Measurements from ENCODE around the gene FBLN7. TPM values are rescaled to one million over a fixed set of nuclear protein-coding genes. Genes with fewer than 3 reads are reported as not detected.

FBLN7 gene
- total and polyA plus RNA-seq, 4 donors = 0.77 to 7.0 (median 1.9) TPM

DNA sequence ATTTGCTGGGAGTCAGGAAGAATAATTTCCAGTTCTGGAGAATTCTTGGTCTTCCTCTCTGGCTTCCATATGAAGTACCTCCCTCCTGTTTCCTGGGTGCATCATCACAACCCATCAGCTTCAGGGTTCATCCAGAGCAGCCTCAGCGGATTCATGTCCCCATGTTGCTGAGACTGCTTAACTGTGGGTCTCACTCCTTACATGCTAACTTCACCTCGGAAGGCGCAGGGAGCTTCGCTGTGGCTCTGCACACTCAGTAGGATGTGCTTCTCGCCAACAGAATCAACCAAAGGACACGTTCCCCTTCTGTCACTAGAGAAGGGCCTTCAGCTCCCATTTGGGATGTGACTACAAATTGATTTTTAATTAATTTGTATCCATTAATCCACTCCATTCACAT, 24.2 kb downstream of the FBLN7 start:
- no peaks in the 10 kb centered on the region for H3K27me3 ChIP-seq (ENCODE audit: control insufficient read depth in 3 of 3, insufficient read depth in 3 of 3, low read length in 2 of 3)
- ATAC-seq (ENCODE audit: insufficient read depth, low FRiP score) = no peak
- no peak overlapping the region for H3K4me3 ChIP-seq
- 96% methylated on average over 6 of the region's 6 CpGs for WGBS, 2 donors
- H3K4me1 ChIP-seq (ENCODE audit: control insufficient read depth in 5 of 5, insufficient read depth in 5 of 5, low read length in 5 of 5) = no peaks in the 10 kb centered on the region
- no peaks in the 10 kb centered on the region for H3K36me3 ChIP-seq (ENCODE audit: control insufficient read depth in 4 of 4, insufficient read depth in 4 of 4, low read length in 4 of 4)
- H3K9me3 ChIP-seq (ENCODE audit: control insufficient read depth in 4 of 4, insufficient read depth in 3 of 4, low read length in 3 of 4) = no peaks in the 10 kb centered on the region
- TF ChIP-seq, protein P1, sequence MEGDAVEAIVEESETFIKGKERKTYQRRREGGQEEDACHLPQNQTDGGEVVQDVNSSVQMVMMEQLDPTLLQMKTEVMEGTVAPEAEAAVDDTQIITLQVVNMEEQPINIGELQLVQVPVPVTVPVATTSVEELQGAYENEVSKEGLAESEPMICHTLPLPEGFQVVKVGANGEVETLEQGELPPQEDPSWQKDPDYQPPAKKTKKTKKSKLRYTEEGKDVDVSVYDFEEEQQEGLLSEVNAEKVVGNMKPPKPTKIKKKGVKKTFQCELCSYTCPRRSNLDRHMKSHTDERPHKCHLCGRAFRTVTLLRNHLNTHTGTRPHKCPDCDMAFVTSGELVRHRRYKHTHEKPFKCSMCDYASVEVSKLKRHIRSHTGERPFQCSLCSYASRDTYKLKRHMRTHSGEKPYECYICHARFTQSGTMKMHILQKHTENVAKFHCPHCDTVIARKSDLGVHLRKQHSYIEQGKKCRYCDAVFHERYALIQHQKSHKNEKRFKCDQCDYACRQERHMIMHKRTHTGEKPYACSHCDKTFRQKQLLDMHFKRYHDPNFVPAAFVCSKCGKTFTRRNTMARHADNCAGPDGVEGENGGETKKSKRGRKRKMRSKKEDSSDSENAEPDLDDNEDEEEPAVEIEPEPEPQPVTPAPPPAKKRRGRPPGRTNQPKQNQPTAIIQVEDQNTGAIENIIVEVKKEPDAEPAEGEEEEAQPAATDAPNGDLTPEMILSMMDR (IDR thresholded peaks at IDR 0.05; ENCODE audit: control extremely low read depth, extremely low read depth) = no peak
- H3K9ac ChIP-seq (ENCODE audit: insufficient read depth in 1 of 2, low read length in 2 of 2) = no peak overlapping the region
- no peak overlapping the region for H3K27ac ChIP-seq (ENCODE audit: low read depth in 1 of 2, low read length in 1 of 2)
- DNase-seq = no peak

DNA sequence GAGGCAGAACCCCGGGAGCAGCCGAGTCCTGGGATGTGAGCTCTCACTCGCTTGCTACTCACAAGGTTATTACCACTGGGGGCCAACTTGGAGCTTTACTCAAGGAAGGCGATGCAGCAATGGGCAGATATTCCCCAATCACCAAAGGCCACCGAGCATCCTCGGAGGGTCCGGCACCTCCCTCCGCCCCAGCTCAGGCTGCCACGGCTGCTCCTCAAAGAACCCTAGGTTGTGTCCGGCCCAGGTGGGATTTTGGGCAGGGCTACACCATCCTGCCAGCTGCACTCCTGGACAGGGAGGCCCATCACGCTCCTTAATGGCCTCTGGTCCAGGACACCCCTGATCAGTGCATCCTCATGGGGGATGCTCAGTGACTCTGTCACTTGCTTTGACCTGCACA, 24.8 kb downstream of the FBLN7 start:
- H3K9ac ChIP-seq (ENCODE audit: insufficient read depth in 1 of 2, low read length in 2 of 2) = no peak overlapping the region
- no peak overlapping the region for H3K4me3 ChIP-seq
- 95% methylated on average over 11 of the region's 11 CpGs for WGBS, 2 donors
- no peaks in the 10 kb centered on the region for H3K9me3 ChIP-seq (ENCODE audit: control insufficient read depth in 4 of 4, insufficient read depth in 3 of 4, low read length in 3 of 4)
- H3K4me1 ChIP-seq (ENCODE audit: control insufficient read depth in 5 of 5, insufficient read depth in 5 of 5, low read length in 5 of 5) = no peaks in the 10 kb centered on the region
- H3K27ac ChIP-seq (ENCODE audit: low read depth in 1 of 2, low read length in 1 of 2) = no peak overlapping the region
- no peaks in the 10 kb centered on the region for H3K36me3 ChIP-seq (ENCODE audit: control insufficient read depth in 4 of 4, insufficient read depth in 4 of 4, low read length in 4 of 4)
- TF ChIP-seq, protein P1 (IDR thresholded peaks at IDR 0.05; ENCODE audit: control extremely low read depth, extremely low read depth) = no peak
- ATAC-seq (ENCODE audit: insufficient read depth, low FRiP score) (no peak), DNase-seq (no peak)
- no peaks in the 10 kb centered on the region for H3K27me3 ChIP-seq (ENCODE audit: control insufficient read depth in 3 of 3, insufficient read depth in 3 of 3, low read length in 2 of 3)

DNA sequence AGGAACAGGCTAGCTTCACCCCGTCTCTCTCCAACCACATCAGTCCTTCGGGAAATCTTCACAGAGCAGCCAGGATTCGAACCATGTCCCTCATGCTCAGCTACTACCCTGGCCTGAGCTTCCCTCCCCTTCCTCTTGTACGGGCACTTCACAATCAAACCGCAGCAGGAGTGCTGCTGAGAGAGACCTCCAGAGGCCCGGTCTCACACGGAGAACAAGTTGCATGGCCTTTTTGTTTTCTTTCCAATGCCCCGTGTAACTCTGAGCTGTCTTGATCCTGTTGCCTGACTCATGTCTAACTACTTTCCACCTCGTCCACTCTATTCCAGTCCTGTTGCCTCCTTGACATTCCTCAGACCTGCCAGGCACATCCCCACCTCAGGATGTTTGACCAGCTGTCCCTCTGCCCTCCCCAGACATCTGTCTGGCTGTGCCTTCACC, 25.4 kb downstream of the FBLN7 start:
- Histone ChIP-seq H3K27ac (ENCODE audit: low read depth in 1 of 2, low read length in 1 of 2) (no peak overlapping the region), H3K36me3 (ENCODE audit: control insufficient read depth in 4 of 4, insufficient read depth in 4 of 4, low read length in 4 of 4) (no peaks in the 10 kb centered on the region), H3K4me3 (no peak overlapping the region), H3K4me1 (ENCODE audit: control insufficient read depth in 5 of 5, insufficient read depth in 5 of 5, low read length in 5 of 5) (no peaks in the 10 kb centered on the region), H3K9ac (ENCODE audit: insufficient read depth in 1 of 2, low read length in 2 of 2) (no peak overlapping the region), H3K9me3 (ENCODE audit: control insufficient read depth in 4 of 4, insufficient read depth in 3 of 4, low read length in 3 of 4) (no peaks in the 10 kb centered on the region), H3K27me3 (ENCODE audit: control insufficient read depth in 3 of 3, insufficient read depth in 3 of 3, low read length in 2 of 3) (no peaks in the 10 kb centered on the region)
- WGBS, 2 donors = 80 to 88% methylated on average over 9 of the region's 9 CpGs
- TF ChIP-seq, protein P1 (IDR thresholded peaks at IDR 0.05; ENCODE audit: control extremely low read depth, extremely low read depth) = no peak
- no peak for ATAC-seq (ENCODE audit: insufficient read depth, low FRiP score)
- DNase-seq = no peak

DNA sequence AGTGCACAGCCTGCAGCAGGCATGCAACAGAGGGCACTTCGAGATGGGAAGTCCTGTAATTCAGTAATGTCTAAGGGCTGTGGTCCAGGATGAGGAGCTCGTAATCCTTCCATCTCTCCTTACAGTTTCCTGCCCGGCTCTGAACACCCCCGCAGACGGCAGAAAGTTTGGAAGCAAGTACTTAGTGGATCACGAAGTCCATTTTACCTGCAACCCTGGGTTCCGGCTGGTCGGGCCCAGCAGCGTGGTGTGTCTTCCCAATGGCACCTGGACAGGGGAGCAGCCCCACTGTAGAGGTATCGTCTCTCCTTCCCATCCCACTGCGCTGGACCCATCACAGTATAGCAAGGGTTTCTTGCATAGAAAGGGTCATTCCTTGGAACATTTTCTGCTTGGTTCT, 26.7 kb downstream of the FBLN7 start:
- no peaks in the 10 kb centered on the region for H3K36me3 ChIP-seq (ENCODE audit: control insufficient read depth in 4 of 4, insufficient read depth in 4 of 4, low read length in 4 of 4)
- no peaks in the 10 kb centered on the region for H3K27me3 ChIP-seq (ENCODE audit: control insufficient read depth in 3 of 3, insufficient read depth in 3 of 3, low read length in 2 of 3)
- TF ChIP-seq, protein P1 (IDR thresholded peaks at IDR 0.05; ENCODE audit: control extremely low read depth, extremely low read depth) = no peak
- no peak overlapping the region for H3K9ac ChIP-seq (ENCODE audit: insufficient read depth in 1 of 2, low read length in 2 of 2)
- no peaks in the 10 kb centered on the region for H3K4me1 ChIP-seq (ENCODE audit: control insufficient read depth in 5 of 5, insufficient read depth in 5 of 5, low read length in 5 of 5)
- H3K4me3 ChIP-seq = no peak overlapping the region
- 92 to 97% methylated on average over 11 of the region's 11 CpGs for WGBS, 2 donors
- H3K9me3 ChIP-seq (ENCODE audit: control insufficient read depth in 4 of 4, insufficient read depth in 3 of 4, low read length in 3 of 4) = peaks cover 0 to 2% (median 0%) of the 10 kb centered on the region in 4 donors
- DNase-seq (no peak), ATAC-seq (ENCODE audit: insufficient read depth, low FRiP score) (no peak)
- no peak overlapping the region for H3K27ac ChIP-seq (ENCODE audit: low read depth in 1 of 2, low read length in 1 of 2)
